Pancreas (tissue), 10 donors: ENCODE data around the gene KRTAP10-8. TPM values are rescaled to one million over a fixed set of nuclear protein-coding genes. Genes with fewer than 3 reads are reported as not detected.
"Not testable (repeated sequence)": the region's sequence is repeated elsewhere in the genome, so short reads cannot be mapped to it uniquely, and the experiment has no call there.

ENCODE experiments used
- ATAC-seq, 4 donors: fragments of 200-7000 bp; cut with Tn5 transposase; one replicate each; pipeline versions ENCODE4 v1.8.0 to v1.9.1; 2020; ENCODE audit warnings: mild to moderate bottlenecking in 4 of 4, moderate library complexity in 4 of 4
- DNase-seq, 6 donors: peaks; one replicate each; pipeline ENCODE4 v3.0.0-alpha.2; 2020
- FAIRE-seq: peaks from 2 replicates; lab custom pipeline; 2012; peaks lifted over from hg19 to GRCh38; lab: Jason Lieb, UNC
- H3K27ac ChIP-seq, 4 donors: fragments of 200-600 bp; sonication (generic); 1 replicate in 3 of 4; 2 replicates in 1 of 4; pipeline versions ENCODE4 v1.5.0 to v1.8.0; 2020
- H3K27me3 ChIP-seq, 4 donors: fragments of 200-600 bp; one replicate each; pipeline ENCODE4 v1.8.0; 2021
- H3K36me3 ChIP-seq, 3 donors: fragments of 200-600 bp; sonication (generic) in 1 of 3; one replicate each; pipeline versions ENCODE4 v1.5.0 to v1.8.0; 2020 to 2021
- H3K4me1 ChIP-seq, 3 donors: fragments of 200-600 bp; one replicate each; pipeline ENCODE4 v1.8.0; 2021
- H3K4me3 ChIP-seq, 4 donors: fragments of 200-600 bp; sonication (generic) in 2 of 4; one replicate each; pipeline versions ENCODE4 v1.5.0 to v1.8.0; 2020 to 2021
- H3K9me3 ChIP-seq, 4 donors: fragments of 200-600 bp; one replicate each; pipeline ENCODE4 v1.8.0; 2021
- CTCF ChIP-seq, 4 donors: fragments of 200-600 bp; sonication (generic) in 3 of 4; IDR thresholded peaks; one replicate each; pipeline versions ENCODE4 v1.5.0 to v1.8.0; 2021; ENCODE audit warnings: antibody characterized with exemption in 4 of 4
- WGBS, 2 donors: extraction: QIAGEN DNeasy Blood & Tissue Kit; methylation state at CpG; one replicate each; pipeline ENCODE4 v1.1.7; 2013; 5-methylcytosine and 5-hydroxymethylcytosine counted together
- intact Hi-C, 3 donors: fragments of 100-400 bp; cut with DNase I; formaldehyde crosslinking; loops; one replicate each; pipeline versions ENCODE4 v1.11.1 to v1.14.2; 2022
- polyA plus RNA-seq, 2 donors: library from polyadenylated mRNA; stranded (reverse); fragments of 200-250 nt; gene quantifications; one replicate each; pipeline ENCODE4 v1.2.3, GENCODE V29; 2013
- total RNA-seq, 6 donors: library from RNA; stranded (reverse); fragmentation: NEBNext Ultra II Directional in 4 of 6; extraction: Animal tissue kit (Norgen Biotek cat#: 25700) in 4 of 6; gene quantifications; one replicate each; pipeline versions ENCODE4 v1.2.1 to v1.2.4, GENCODE V29; 2021 to 2023
- donor health status: healthy with polysubstance abuse.
- donor health status: DM: no; HTN: no; CAD: no; lungs with moderate emphysema.
- donor health status: DM: no; HTN: no; CAD: no.
- donor health status: control.
- donor health status: control.
- donor health status: Bipolar disorder and iron deficiency.
- donor health status: DM: yes; HTN: yes; CAD: no.
- donor health status: DM: no; HTN: no; CAD: no.
- donor health status: DM: no; HTN: no; CAD: no.
- donor health status: DM: yes; HTN: yes; CAD: no.

KRTAP10-8 gene
- total and polyA plus RNA-seq, 8 donors, result not detected

DNA sequence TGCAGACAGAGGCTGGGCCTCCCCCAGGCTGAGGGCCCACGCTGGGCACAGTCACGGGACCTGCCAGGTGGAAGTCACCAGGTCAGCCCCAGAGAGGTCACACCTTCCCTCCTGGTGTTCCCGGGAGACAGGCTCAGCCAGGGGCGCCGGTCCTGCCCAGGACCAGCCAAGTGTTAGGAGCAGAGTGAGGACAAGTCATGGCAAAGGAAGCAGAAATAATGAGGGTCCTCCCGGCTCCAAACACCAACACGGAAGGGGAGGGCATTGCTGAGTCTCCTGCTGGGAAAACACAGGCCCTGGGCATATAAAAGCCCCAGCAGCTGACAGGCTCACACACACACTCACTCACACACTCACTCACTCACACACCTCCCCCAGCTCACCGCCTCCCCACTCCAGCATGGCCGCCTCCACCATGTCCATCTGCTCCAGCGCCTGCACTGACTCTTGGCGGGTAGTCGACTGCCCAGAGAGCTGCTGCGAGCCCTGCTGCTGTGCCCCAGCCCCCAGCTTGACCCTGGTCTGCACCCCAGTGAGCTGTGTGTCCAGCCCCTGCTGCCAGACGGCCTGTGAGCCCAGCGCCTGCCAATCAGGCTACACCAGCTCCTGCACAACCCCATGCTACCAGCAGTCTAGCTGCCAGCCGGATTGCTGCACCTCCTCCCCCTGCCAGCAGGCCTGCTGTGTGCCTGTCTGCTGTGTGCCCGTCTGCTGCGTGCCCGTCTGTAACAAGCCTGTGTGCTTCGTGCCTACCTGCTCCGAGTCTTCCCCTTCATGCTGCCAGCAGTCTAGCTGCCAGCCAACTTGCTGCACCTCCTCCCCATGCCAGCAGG is 25.4 kb downstream of the KRTAP10-8 start, which contains the start of gene KRTAP10-10:
Gene KRTAP10-10 (plus strand): TSS at position 339 of the 833 bp plus-strand sequence. CDS start 62 bp downstream, at position 401.
- no peak for DNase-seq
- WGBS, 2 donors, result 31 to 34% methylated on average over 18 to 21 of the region's 21 CpGs
- Histone ChIP-seq H3K4me1 (no peaks in the 10 kb centered on the region), H3K27me3 (no peaks in the 10 kb centered on the region), H3K4me3 (no peak within 1 kb of the TSS), H3K36me3 (no peaks in the 10 kb centered on the region), H3K27ac (no peak within 1 kb of the TSS), H3K9me3 (no peaks in the 10 kb centered on the region)
- no peak for ATAC-seq
- intact Hi-C loops, result no loop called here
- FAIRE-seq, result no peak
- TF ChIP-seq CTCF (IDR thresholded peaks at IDR 0.05), result no peak

- H3K27ac ChIP-seq, H3K4me3 ChIP-seq, DNase-seq, FAIRE-seq, H3K27me3 ChIP-seq, H3K9me3 ChIP-seq, ATAC-seq, H3K4me1 ChIP-seq, H3K36me3 ChIP-seq, intact Hi-C loops: not testable (repeated sequence)
- 41 to 53% methylated on average over 8 to 12 of the region's 12 CpGs for WGBS, 2 donors
Observed at GRCh38 chr21:44637851-44638348, 26.0 kb downstream of the KRTAP10-8 start.

DNA sequence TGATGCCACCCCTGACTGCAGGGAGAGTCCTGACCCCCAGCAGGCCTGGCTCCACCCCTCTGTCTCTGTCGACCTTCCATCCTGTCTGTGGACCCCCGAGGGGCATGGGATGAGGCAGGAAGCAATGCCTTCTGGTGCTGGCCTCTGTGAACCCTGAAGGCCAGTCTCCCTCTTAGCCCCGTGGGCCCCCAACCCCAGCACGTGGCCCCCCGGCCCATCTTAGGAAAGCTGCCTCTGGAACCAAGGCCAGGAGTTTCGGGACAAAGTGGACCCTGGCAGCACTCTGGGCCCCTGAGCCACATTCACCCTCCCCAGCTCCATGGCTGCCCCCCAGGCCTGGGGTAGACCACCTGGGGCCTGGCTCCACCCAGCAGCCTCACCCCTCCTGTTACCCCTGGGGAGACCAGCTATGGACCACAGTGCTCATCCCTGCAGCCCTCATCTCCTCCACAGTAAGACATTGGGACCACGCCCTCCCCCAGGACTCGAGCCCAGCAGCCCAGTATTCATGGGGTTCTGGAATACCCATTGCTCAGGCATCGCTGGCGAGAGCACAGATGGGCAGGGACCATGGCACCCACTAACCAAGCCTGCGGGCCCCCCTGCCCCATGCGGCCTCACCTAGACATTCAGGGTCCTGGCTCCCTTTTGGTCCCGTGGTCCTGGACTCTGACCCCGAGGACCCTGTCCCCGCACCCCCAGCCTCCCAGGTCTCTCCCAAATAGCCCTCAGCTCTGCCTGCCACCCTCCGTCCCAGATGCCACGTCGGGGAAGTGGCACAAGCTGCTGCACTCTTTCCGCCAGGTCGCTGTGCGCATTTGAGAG is 26.8 kb downstream of the KRTAP10-8 start:
- ATAC-seq, H3K4me3 ChIP-seq, H3K36me3 ChIP-seq, H3K27me3 ChIP-seq, H3K9me3 ChIP-seq, H3K4me1 ChIP-seq, FAIRE-seq, H3K27ac ChIP-seq, DNase-seq, intact Hi-C loops: not testable (repeated sequence)
- WGBS, 2 donors, result 61 to 82% methylated on average over 15 to 21 of the region's 21 CpGs

DNA sequence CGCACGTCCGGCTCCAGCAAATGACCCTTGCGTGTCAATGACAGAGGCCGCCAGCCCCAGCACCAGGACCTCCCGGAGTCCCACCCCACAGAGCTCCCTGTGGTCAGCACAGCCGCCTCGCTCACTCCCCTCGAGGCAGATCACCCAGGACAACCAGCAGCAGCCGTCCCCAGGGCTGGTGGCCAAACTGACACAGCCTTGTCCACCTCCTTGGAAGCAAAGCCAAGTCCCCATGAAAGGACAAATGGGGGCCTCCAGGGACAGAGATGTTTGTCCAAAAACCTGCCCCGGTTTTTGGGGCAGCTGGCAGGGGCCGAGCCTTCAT is 27.4 kb downstream of the KRTAP10-8 start:
- Histone ChIP-seq H3K4me1 (no peaks in the 10 kb centered on the region), H3K4me3 (no peak overlapping the region), H3K36me3 (no peaks in the 10 kb centered on the region), H3K9me3 (no peaks in the 10 kb centered on the region), H3K27ac (no peak overlapping the region), H3K27me3 (no peaks in the 10 kb centered on the region)
- WGBS, 2 donors, result 64 to 67% methylated on average over 12 of the region's 12 CpGs
- ATAC-seq (no peak), FAIRE-seq (no peak), DNase-seq (no peak)
- intact Hi-C loops, result no loop called here
- TF ChIP-seq CTCF (IDR thresholded peaks at IDR 0.05), result no peak

GRCh38 chr21:44640761-44641160 is 28.9 kb downstream of the KRTAP10-8 start:
- intact Hi-C loops, result no loop called here
- DNase-seq (no peak), FAIRE-seq (no peak), ATAC-seq (no peak)
- no peak overlapping the region for H3K4me3 ChIP-seq
- no peak for TF ChIP-seq CTCF (IDR thresholded peaks at IDR 0.05)
- 76 to 79% methylated on average over 5 of the region's 5 CpGs for WGBS, 2 donors
- no peaks in the 10 kb centered on the region for H3K9me3 ChIP-seq
- H3K27ac ChIP-seq, result no peak overlapping the region
- H3K4me1 ChIP-seq, result no peaks in the 10 kb centered on the region
- no peaks in the 10 kb centered on the region for H3K27me3 ChIP-seq
- H3K36me3 ChIP-seq, result no peaks in the 10 kb centered on the region
